ENCODE results near the gene PRPF19.
A peak's percentile ranks its signal among the peaks of the same experiment; 100 is the strongest.

Gene PRPF19

DNA sequence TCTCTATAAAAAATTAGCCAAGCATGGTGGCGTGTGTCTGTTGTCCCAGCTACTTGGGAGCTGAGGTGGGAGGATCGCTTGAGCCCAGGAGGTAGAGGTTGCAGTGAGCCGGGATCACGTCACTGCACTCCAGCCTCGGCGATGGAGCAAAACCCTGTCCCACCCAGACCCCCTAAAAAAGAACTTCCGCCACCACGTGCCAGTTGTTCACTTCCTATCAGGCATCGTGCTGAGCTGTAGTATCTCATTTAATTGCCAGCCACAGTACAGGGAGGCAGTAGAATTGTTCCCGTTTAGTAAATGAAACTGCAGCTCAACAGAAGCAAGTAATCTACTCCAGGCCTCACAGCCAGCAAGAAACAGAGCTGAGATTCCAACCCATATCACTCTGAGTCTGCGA lies 14.9 kb upstream of the PRPF19 start:
- Histone ChIP-seq H3K4me3 (ENCODE audit: low read depth in 1 of 2, low read length in 2 of 2) (no peak overlapping the region), H3K27ac (ENCODE audit: low read length) (no peak overlapping the region), H3K4me1 (ENCODE audit: control insufficient read depth in 1 of 2, insufficient read depth in 2 of 2, low read length in 2 of 2) (peaks cover 5 to 45% of the 10 kb centered on the region in 2 donors), H3K27me3 (ENCODE audit: low read depth, low read length) (peaks cover 19% of the 10 kb centered on the region), H3K9me3 (ENCODE audit: control insufficient read depth in 1 of 2, low read length in 2 of 2) (no peaks in the 10 kb centered on the region), H3K36me3 (ENCODE audit: control insufficient read depth in 1 of 2, insufficient read depth in 2 of 2, low read length in 2 of 2) (peaks cover 31 to 37% of the 10 kb centered on the region in 2 donors)

GRCh38 chr11:60919956-60920355 lies 13.6 kb upstream of the PRPF19 start:
- H3K27me3 ChIP-seq (ENCODE audit: low read depth, low read length) = peaks cover 8% of the 10 kb centered on the region
- peaks cover 10 to 53% of the 10 kb centered on the region in 2 donors for H3K4me1 ChIP-seq (ENCODE audit: control insufficient read depth in 1 of 2, insufficient read depth in 2 of 2, low read length in 2 of 2)
- no peak overlapping the region for H3K4me3 ChIP-seq (ENCODE audit: low read depth in 1 of 2, low read length in 2 of 2)
- no peak overlapping the region for H3K27ac ChIP-seq (ENCODE audit: low read length)
- no peaks in the 10 kb centered on the region for H3K9me3 ChIP-seq (ENCODE audit: control insufficient read depth in 1 of 2, low read length in 2 of 2)
- H3K36me3 ChIP-seq (ENCODE audit: control insufficient read depth in 1 of 2, insufficient read depth in 2 of 2, low read length in 2 of 2) = peaks cover 31 to 37% of the 10 kb centered on the region in 2 donors

DNA sequence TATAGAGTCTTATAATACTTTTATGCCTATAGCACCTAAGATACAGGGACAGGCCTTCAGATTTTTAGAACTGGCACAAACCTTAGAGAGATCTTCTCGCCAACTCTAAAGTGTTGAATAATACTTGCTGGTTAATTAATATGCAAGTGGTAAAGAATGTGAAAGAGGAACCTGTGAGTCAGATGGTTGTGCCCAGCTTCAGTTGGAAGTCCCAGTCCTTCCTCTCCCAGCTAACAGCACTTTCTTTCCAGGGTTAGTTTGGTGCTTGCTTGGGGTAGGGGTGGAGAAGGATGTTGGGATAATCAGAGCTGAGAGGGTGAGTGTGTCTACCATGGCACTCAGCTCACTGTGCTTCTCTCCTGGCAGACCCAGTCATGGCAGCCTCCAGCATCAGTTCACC lies 12.9 kb upstream of the PRPF19 start:
- H3K9me3 ChIP-seq (ENCODE audit: control insufficient read depth in 1 of 2, low read length in 2 of 2) = no peaks in the 10 kb centered on the region
- peaks cover 31 to 37% of the 10 kb centered on the region in 2 donors for H3K36me3 ChIP-seq (ENCODE audit: control insufficient read depth in 1 of 2, insufficient read depth in 2 of 2, low read length in 2 of 2)
- H3K4me3 ChIP-seq (ENCODE audit: low read depth in 1 of 2, low read length in 2 of 2) = no peak overlapping the region
- no peak overlapping the region for H3K27ac ChIP-seq (ENCODE audit: low read length)
- H3K4me1 ChIP-seq (ENCODE audit: control insufficient read depth in 1 of 2, insufficient read depth in 2 of 2, low read length in 2 of 2) = peaks cover 10 to 48% of the 10 kb centered on the region in 2 donors
- peaks cover 3% of the 10 kb centered on the region for H3K27me3 ChIP-seq (ENCODE audit: low read depth, low read length)

GRCh38 chr11:60918939-60919265 lies 12.5 kb upstream of the PRPF19 start:
- H3K4me1 ChIP-seq (ENCODE audit: control insufficient read depth in 1 of 2, insufficient read depth in 2 of 2, low read length in 2 of 2) = peaks cover 10 to 43% of the 10 kb centered on the region in 2 donors

DNA sequence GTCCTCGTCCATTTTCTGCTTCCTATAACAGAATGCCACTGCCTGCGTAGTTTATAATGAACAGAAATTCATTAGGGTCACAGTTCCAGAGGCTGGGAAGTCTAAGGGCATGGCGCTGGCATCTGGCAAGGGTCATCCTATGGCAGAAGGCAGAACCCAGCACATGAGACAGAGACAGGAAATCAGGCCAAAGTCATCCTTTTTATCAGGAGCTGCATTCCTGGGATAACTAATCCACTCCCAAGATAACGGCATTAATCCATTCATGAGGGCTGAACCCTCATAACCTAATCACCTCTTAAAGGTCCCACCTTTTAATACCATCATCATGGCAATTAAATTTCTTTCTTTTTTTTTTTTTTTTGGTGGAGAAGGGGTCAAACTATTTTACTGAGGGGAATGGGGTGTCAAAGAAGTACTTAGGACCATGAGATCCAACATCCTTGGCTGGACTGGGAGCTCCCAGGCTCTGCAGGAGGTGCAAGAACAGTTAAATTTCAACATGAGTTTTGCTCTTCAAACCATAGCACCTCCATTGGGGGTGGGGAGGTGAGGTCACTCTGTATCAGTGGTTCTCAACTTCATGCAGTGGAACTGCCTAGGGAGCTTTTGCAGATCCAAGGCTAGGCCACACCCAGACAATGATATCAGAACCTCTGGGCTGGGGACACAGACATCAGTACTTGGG lies 12.0 kb upstream of the PRPF19 start:
- Histone ChIP-seq H3K9me3 (ENCODE audit: control insufficient read depth in 1 of 2, low read length in 2 of 2) (no peaks in the 10 kb centered on the region), H3K4me1 (ENCODE audit: control insufficient read depth in 1 of 2, insufficient read depth in 2 of 2, low read length in 2 of 2) (peaks cover 10 to 43% of the 10 kb centered on the region in 2 donors), H3K36me3 (ENCODE audit: control insufficient read depth in 1 of 2, insufficient read depth in 2 of 2, low read length in 2 of 2) (peaks cover 31 to 43% of the 10 kb centered on the region in 2 donors), H3K4me3 (ENCODE audit: low read depth in 1 of 2, low read length in 2 of 2) (no peak overlapping the region), H3K27me3 (ENCODE audit: low read depth, low read length) (no peaks in the 10 kb centered on the region), H3K27ac (ENCODE audit: low read length) (no peak overlapping the region)

More at GRCh38 chr11:60918939-60919265, 12.5 kb upstream of the PRPF19 start:
- no peak overlapping the region for H3K4me3 ChIP-seq (ENCODE audit: low read depth in 1 of 2, low read length in 2 of 2)
- H3K9me3 ChIP-seq (ENCODE audit: control insufficient read depth in 1 of 2, low read length in 2 of 2) = no peaks in the 10 kb centered on the region
- H3K36me3 ChIP-seq (ENCODE audit: control insufficient read depth in 1 of 2, insufficient read depth in 2 of 2, low read length in 2 of 2) = peaks cover 31 to 41% of the 10 kb centered on the region in 2 donors
- H3K27ac ChIP-seq (ENCODE audit: low read length) = no peak overlapping the region
- H3K27me3 ChIP-seq (ENCODE audit: low read depth, low read length) = peaks cover 2% of the 10 kb centered on the region

GRCh38 chr11:60917267-60917666 lies 10.9 kb upstream of the PRPF19 start:
- H3K27ac ChIP-seq (ENCODE audit: low read length) = no peak overlapping the region
- H3K36me3 ChIP-seq (ENCODE audit: control insufficient read depth in 1 of 2, insufficient read depth in 2 of 2, low read length in 2 of 2) = peaks cover 21 to 34% of the 10 kb centered on the region in 2 donors
- no peaks in the 10 kb centered on the region for H3K27me3 ChIP-seq (ENCODE audit: low read depth, low read length)
- H3K4me1 ChIP-seq (ENCODE audit: control insufficient read depth in 1 of 2, insufficient read depth in 2 of 2, low read length in 2 of 2) = peaks cover 10 to 46% of the 10 kb centered on the region in 2 donors
- no peaks in the 10 kb centered on the region for H3K9me3 ChIP-seq (ENCODE audit: control insufficient read depth in 1 of 2, low read length in 2 of 2)
- no peak overlapping the region for H3K4me3 ChIP-seq (ENCODE audit: low read depth in 1 of 2, low read length in 2 of 2)

- Histone ChIP-seq H3K9me3 (ENCODE audit: control insufficient read depth in 1 of 2, low read length in 2 of 2) (no peaks in the 10 kb centered on the region), H3K27me3 (ENCODE audit: low read depth, low read length) (no peaks in the 10 kb centered on the region), H3K4me3 (ENCODE audit: low read depth in 1 of 2, low read length in 2 of 2) (no peak overlapping the region), H3K4me1 (ENCODE audit: control insufficient read depth in 1 of 2, insufficient read depth in 2 of 2, low read length in 2 of 2) (peaks cover 10 to 46% of the 10 kb centered on the region in 2 donors), H3K27ac (ENCODE audit: low read length) (no peak overlapping the region), H3K36me3 (ENCODE audit: control insufficient read depth in 1 of 2, insufficient read depth in 2 of 2, low read length in 2 of 2) (peaks cover 15 to 29% of the 10 kb centered on the region in 2 donors)
These were observed 10.4 kb upstream of the PRPF19 start for GRCh38 chr11:60916669-60917206.

GRCh38 chr11:60915248-60915914 lies 9.0 kb upstream of the PRPF19 start:
- H3K36me3 ChIP-seq (ENCODE audit: control insufficient read depth in 1 of 2, insufficient read depth in 2 of 2, low read length in 2 of 2) = peaks cover 5 to 15% of the 10 kb centered on the region in 2 donors
- no peaks in the 10 kb centered on the region for H3K27me3 ChIP-seq (ENCODE audit: low read depth, low read length)
- H3K4me3 ChIP-seq (ENCODE audit: low read depth in 1 of 2, low read length in 2 of 2) = peak overlapping the region; percentile 89 to 94
- H3K9me3 ChIP-seq (ENCODE audit: control insufficient read depth in 1 of 2, low read length in 2 of 2) = no peaks in the 10 kb centered on the region
- peaks cover 10 to 46% of the 10 kb centered on the region in 2 donors for H3K4me1 ChIP-seq (ENCODE audit: control insufficient read depth in 1 of 2, insufficient read depth in 2 of 2, low read length in 2 of 2)
- H3K27ac ChIP-seq (ENCODE audit: low read length) = peak overlapping the region; percentile 30

DNA sequence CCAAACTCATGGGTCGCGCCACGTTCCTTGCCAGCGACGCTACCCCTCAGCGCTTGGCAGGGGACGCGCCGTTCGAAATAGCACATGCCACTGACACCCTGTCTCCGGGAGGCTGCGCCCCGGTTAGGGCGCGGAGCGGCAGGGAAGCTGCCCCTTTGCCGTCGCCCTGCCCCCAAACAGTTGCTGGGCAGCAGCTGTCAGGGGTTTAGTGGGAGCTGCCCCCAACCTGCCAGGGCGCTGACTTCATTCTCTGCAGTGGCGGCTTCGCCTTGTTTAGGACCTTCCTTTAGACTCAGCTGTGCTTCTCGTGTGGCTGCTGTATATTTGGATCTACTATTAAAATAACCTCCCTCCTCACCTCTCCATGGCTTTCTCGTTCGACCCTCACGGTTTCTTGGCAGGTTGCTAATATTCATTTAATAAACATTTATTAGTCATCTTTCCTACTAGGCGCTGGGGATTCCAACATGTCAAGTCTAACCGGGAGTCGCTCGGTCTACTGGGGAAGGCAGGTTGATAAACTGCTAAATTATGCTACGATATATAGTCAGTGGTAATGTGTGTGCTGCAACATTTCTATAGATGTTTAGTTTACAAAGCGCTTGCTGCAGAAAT lies 8.4 kb upstream of the PRPF19 start:
- Histone ChIP-seq H3K27me3 (ENCODE audit: low read depth, low read length) (no peaks in the 10 kb centered on the region), H3K4me1 (ENCODE audit: control insufficient read depth in 1 of 2, insufficient read depth in 2 of 2, low read length in 2 of 2) (peaks cover 10 to 41% of the 10 kb centered on the region in 2 donors), H3K9me3 (ENCODE audit: control insufficient read depth in 1 of 2, low read length in 2 of 2) (no peaks in the 10 kb centered on the region), H3K4me3 (ENCODE audit: low read depth in 1 of 2, low read length in 2 of 2) (peak overlapping the region; percentile 89 to 94), H3K36me3 (ENCODE audit: control insufficient read depth in 1 of 2, insufficient read depth in 2 of 2, low read length in 2 of 2) (peaks cover 0 to 9% of the 10 kb centered on the region in 2 donors), H3K27ac (ENCODE audit: low read length) (peak overlapping the region; percentile 99)

DNA sequence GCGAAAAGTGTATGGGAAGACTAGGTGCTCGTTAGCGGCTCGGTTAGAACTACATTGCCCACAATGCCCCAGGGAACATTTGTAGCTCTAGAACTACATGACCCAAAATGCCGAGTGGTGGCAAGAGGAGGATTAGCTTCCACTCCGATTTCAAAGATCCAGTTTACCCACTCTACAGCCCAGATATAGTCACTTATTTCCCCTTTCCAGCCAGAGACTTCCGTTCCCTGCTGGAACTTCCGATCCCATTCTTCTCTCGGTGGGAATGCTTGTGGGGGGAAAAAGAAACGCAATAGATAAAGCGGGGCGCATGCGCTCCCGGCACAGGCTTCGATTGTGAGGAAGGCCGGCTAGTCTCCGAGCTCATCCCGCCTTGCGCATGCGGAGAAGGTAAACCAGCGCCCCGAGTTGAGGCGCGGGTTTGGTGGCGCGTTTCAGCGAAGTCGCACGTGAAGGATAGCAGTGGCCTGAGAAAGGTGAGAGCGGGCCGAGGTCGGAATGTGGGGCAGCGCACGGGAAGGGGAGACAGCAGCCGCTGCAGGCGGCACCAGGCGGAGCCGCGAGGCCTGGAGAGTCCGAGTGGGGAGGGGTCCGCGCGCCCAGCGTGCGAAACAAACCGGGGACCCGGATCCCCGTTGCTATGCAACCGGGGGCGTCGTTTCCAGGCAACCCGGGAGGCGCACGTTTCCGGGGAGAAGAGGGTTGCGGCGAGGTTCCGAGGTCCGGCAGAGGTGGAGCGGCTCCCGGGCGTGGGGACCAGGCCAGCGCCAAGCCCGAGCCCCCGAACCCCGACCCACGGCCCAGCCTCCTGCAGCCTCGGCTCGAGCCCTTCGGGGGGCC lies 7.6 kb upstream of the PRPF19 start, which contains the start of gene TMEM109:
TSS of gene TMEM109 (plus strand) at position 366 of the 840 bp plus-strand sequence. CDS start 5,536 bp downstream, outside the sequence.
- Histone ChIP-seq H3K27me3 (ENCODE audit: low read depth, low read length) (no peaks in the 10 kb centered on the region), H3K4me3 (ENCODE audit: low read depth in 1 of 2, low read length in 2 of 2) (peak within 1 kb of the TSS; percentile 89 to 94), H3K4me1 (ENCODE audit: control insufficient read depth in 1 of 2, insufficient read depth in 2 of 2, low read length in 2 of 2) (peaks cover 5 to 34% of the 10 kb centered on the region in 2 donors), H3K9me3 (ENCODE audit: control insufficient read depth in 1 of 2, low read length in 2 of 2) (no peaks in the 10 kb centered on the region), H3K27ac (ENCODE audit: low read length) (peak within 1 kb of the TSS; percentile 99), H3K36me3 (ENCODE audit: control insufficient read depth in 1 of 2, insufficient read depth in 2 of 2, low read length in 2 of 2) (peaks cover 0 to 6% of the 10 kb centered on the region in 2 donors)
